ENCODE data around the gene TNFSF8. TPM values are rescaled to one million over a fixed set of nuclear protein-coding genes. Genes with fewer than 3 reads are reported as not detected.

TNFSF8 gene
- total and polyA plus RNA-seq, 2 of the 8 experiments (the other 6 are each of a cell fraction or from before 2014, with no cell fraction given): not detected

- Histone ChIP-seq H2AK5ac (ENCODE audit: low read depth, low read length) (no peak overlapping the region), H4K8ac (ENCODE audit: extremely low read depth, insufficient read depth, low read length) (no peak overlapping the region), H2BK20ac (ENCODE audit: low read length) (no peak overlapping the region), H3K18ac (ENCODE audit: extremely low read depth, low read length) (no peak overlapping the region), H3K27ac (ENCODE audit: low read depth, low read length) (no peak overlapping the region), H2AFZ (ENCODE audit: low read length) (no peak overlapping the region), H3K4me3 (ENCODE audit: extremely low read depth in 1 of 4, insufficient read depth in 2 of 4, low read depth in 3 of 4, low read length in 4 of 4) (no peak overlapping the region), H4K5ac (ENCODE audit: insufficient read length, low read depth, low read length) (no peak overlapping the region), H3K79me2 (ENCODE audit: control insufficient read depth in 1 of 2, insufficient read depth in 2 of 2, low read length in 2 of 2) (no peaks in the 10 kb centered on the region), H2BK120ac (replicated peaks; ENCODE audit: low read depth, low read length) (no peak overlapping the region), H4K20me1 (replicated peaks in 1 of 2; ENCODE audit: control insufficient read depth in 1 of 2, insufficient read depth in 2 of 2, low read length in 2 of 2) (peaks cover 0 to 2% of the 10 kb centered on the region in 2 experiments), H3K4ac (replicated peaks; ENCODE audit: insufficient read length, low read depth, low read length) (no peak overlapping the region), H3K27me3 (replicated peaks in 1 of 4; ENCODE audit: control insufficient read depth in 3 of 4, extremely low read depth in 1 of 4, insufficient read depth in 3 of 4, low read length in 3 of 4) (no peaks in the 10 kb centered on the region), H3K9me3 (ENCODE audit: insufficient read depth in 2 of 2, low read depth in 1 of 2, low read length in 1 of 2) (no peaks in the 10 kb centered on the region), H3K23ac (ENCODE audit: insufficient read length) (no peak overlapping the region), H3K4me2 (ENCODE audit: insufficient read depth in 1 of 2, low read depth in 2 of 2, low read length in 2 of 2) (no peak overlapping the region), H3K9ac (replicated peaks in 1 of 4; ENCODE audit: extremely low read depth in 1 of 4, low read depth in 3 of 4, low read length in 3 of 4) (no peak overlapping the region), H2BK5ac (ENCODE audit: low read depth, low read length) (no peak overlapping the region), H3K23me2 (ENCODE audit: low read depth, low read length) (no peaks in the 10 kb centered on the region; the same call in 1 of the 2 replicates), H3K79me1 (ENCODE audit: low read depth, low read length) (no peaks in the 10 kb centered on the region), H2BK15ac (ENCODE audit: low read length) (no peak overlapping the region), H4K91ac (replicated peaks; ENCODE audit: insufficient read length, low read length) (no peak overlapping the region), H3K56ac (replicated peaks; ENCODE audit: insufficient read length, low read depth, low read length) (no peak overlapping the region), H3K4me1 (replicated peaks in 1 of 4; ENCODE audit: control insufficient read depth in 3 of 4, insufficient read depth in 4 of 4, low read length in 3 of 4) (peaks cover 0 to 1% (median 0%) of the 10 kb centered on the region in 4 experiments; a peak in 2 of 7 replicates), H3K36me3 (ENCODE audit: control insufficient read depth in 2 of 4, insufficient read depth in 4 of 4, low read length in 3 of 4) (no peaks in the 10 kb centered on the region), H3K14ac (ENCODE audit: insufficient read length) (no peak overlapping the region), H2BK12ac (ENCODE audit: low read depth, low read length) (no peak overlapping the region)
- CTCF ChIA-PET (ENCODE audit: partially characterized antibody): interaction anchor here (1.1 kb wide), 1 partner anchor 149 kb away, joined by 3 read pairs; no protein-coding TSS in a partner anchor
- FAIRE-seq (no peak), DNase-seq (ENCODE audit: low read depth in 1 of 2, low spot score in 2 of 2) (no peak)
- WGBS, 2 experiments (ENCODE audit: extremely low coverage in 1 of 2, insufficient coverage in 1 of 2, insufficient read length in 1 of 2, insufficient replicate concordance in 2 of 2, low coverage in 1 of 2, low lambda C conversion rate in 2 of 2, missing lambda C conversion rate in 1 of 2): 100% methylated on average over 1 of the region's 1 CpG; no CpG with 5 or more reads in 1 of the 2 experiments
- POLR2A ChIA-PET (ENCODE audit: partially characterized antibody): no interaction called here
- TF ChIP-seq ASH2L (IDR thresholded peaks at IDR 0.05; ENCODE audit: low read length) (no peak), SRF (IDR thresholded peaks at IDR 0.05; ENCODE audit: low read depth, low read length) (no peak), NRF1 (IDR thresholded peaks at IDR 0.05; ENCODE audit: low read depth, low read length) (no peak), USF2 (IDR thresholded peaks at IDR 0.05; ENCODE audit: low read length) (no peak), SUZ12 (IDR thresholded peaks at IDR 0.05; ENCODE audit: low read length) (no peak), CTCF (IDR thresholded peaks at IDR 0.05; ENCODE audit: control extremely low read depth in 1 of 3, insufficient read depth in 1 of 3, low read depth in 1 of 3, low read length in 3 of 3) (no peak), EP300 (IDR thresholded peaks at IDR 0.05; ENCODE audit: borderline replicate concordance in 1 of 2, low read depth in 2 of 2, low read length in 2 of 2) (no peak), HDAC6 (IDR thresholded peaks at IDR 0.05; ENCODE audit: low read depth, low read length) (no peak)
These were observed 65.9 kb downstream of the TNFSF8 start for GRCh38 chr9:114864471-114864870.

All from H1 (cell line).